Measurements from ENCODE around the gene CAMTA1. TPM values are rescaled to one million over a fixed set of nuclear protein-coding genes. Genes with fewer than 3 reads are reported as not detected.

CAMTA1 gene
- total RNA-seq, 1 donor from 2014 or later: 77.6 TPM

DNA sequence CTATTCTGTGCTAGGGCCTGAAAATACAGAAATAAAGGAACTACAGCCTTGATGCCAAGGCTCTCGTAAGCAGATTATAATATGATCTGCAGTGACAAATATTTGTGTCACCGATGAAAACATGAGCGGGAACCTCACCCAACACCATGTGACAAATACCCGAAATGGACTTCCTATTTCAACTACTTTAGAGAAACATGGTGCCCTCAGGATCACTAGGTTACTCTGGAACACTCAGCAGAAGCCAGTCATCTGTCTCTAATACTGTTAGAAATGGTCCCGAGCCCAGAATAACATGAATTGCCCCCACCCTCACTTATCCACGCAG is 985.4 kb downstream of the CAMTA1 start:
- no peak for TF ChIP-seq EZH2 (IDR thresholded peaks at IDR 0.05; ENCODE audit: insufficient read depth, low read length)
- no peak for TF ChIP-seq CTCF (IDR thresholded peaks at IDR 0.05; ENCODE audit: insufficient read depth, low read depth, low read length)
- Histone ChIP-seq H3K36me3 (ENCODE audit: insufficient read depth, low read length) (peaks cover 11% of the 10 kb centered on the region), H3K4me3 (ENCODE audit: insufficient read depth, low read depth, low read length) (peak overlapping the region; percentile 80), H3K9me3 (ENCODE audit: insufficient read depth, low read depth, low read length) (no peaks in the 10 kb centered on the region), H3K27ac (ENCODE audit: low read depth, low read length) (peak overlapping the region; percentile 67), H3K4me1 (ENCODE audit: insufficient read depth, low read length) (peaks cover 12% of the 10 kb centered on the region), H3K4me2 (ENCODE audit: low read length) (peak overlapping the region; percentile 97), H3K9ac (ENCODE audit: low read length) (peak overlapping the region; percentile 91), H2AFZ (ENCODE audit: low read depth, low read length) (peak overlapping the region; percentile 99), H4K20me1 (ENCODE audit: insufficient read depth, low read length) (peaks cover 15% of the 10 kb centered on the region), H3K27me3 (ENCODE audit: insufficient read depth, low read length) (no peaks in the 10 kb centered on the region), H3K79me2 (ENCODE audit: insufficient read depth, low read length) (peaks cover 42% of the 10 kb centered on the region)
- no peaks in the 10 kb centered on the region for H3K27me3 Mint-ChIP-seq (ENCODE audit: low read depth, unreplicated experiment)
- H3K4me3 Mint-ChIP-seq (ENCODE audit: unreplicated experiment): peak overlapping the region; percentile 85
- H3K4me1 Mint-ChIP-seq (ENCODE audit: low read depth, unreplicated experiment): peaks cover 18% of the 10 kb centered on the region
- FAIRE-seq (peak; percentile 26), DNase-seq (ENCODE audit: low read depth) (no peak)
- peak overlapping the region; percentile 21 for H3K27ac Mint-ChIP-seq (ENCODE audit: unreplicated experiment)
- H3K36me3 Mint-ChIP-seq (ENCODE audit: low read depth, unreplicated experiment): peaks cover 8% of the 10 kb centered on the region
- no peaks in the 10 kb centered on the region for H3K9me3 Mint-ChIP-seq (ENCODE audit: unreplicated experiment)

DNA sequence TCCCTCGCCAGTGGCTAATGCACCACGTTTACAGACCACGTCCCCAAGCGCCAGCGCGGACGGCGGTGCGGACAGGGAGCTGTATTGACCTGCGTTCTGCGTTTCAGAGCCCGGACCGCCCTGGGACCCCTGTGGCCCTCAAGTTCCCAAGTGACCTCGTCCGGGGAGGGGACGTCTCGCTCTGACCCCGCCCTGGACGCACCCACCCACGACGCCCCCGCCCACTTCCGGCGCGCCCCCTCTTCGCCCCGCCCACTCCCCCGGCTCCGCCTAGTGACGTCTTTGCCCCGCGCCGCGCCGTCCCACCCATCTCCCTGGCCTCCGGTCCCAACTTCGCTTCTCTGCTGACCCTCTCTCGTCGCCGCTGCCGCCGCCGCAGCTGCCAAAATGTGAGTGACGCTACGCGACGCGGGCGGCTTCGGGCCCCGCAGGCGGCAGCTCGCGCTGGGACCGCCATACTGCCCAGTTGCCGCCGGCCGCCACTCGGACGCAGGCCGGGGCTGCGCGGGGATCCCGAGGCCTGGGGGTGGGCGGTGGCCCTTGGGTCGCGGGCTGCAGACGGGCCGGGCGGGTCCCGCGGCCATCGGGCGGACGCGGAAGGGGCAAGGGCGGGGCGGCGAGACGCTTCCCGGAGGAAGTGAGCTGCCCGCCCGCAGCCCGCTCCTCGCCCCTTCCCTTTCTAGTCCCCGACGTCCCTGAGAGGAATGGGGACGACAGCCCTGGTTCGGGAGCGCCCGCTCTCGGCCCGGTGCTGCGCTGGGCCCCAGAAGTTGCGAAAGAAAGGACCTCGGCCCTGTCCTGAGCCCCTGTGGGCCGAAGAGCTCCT is 986.0 kb downstream of the CAMTA1 start, which contains the start of gene VAMP3:
Gene VAMP3 (plus strand): TSS at position 300 of the 826 bp plus-strand sequence. CDS start 88 bp downstream, at position 388.
- peak within 1 kb of the TSS; percentile 80 for H3K4me3 ChIP-seq (ENCODE audit: insufficient read depth, low read depth, low read length)
- H3K9ac ChIP-seq (ENCODE audit: low read length): peak within 1 kb of the TSS; percentile 91
- H3K27me3 ChIP-seq (ENCODE audit: insufficient read depth, low read length): no peaks in the 10 kb centered on the region
- peaks cover 48% of the 10 kb centered on the region for H3K79me2 ChIP-seq (ENCODE audit: insufficient read depth, low read length)
- DNase-seq (ENCODE audit: low read depth): peak; percentile 44
- peak within 1 kb of the TSS; percentile 99 for H2AFZ ChIP-seq (ENCODE audit: low read depth, low read length)
- FAIRE-seq: no peak
- H3K4me1 ChIP-seq (ENCODE audit: insufficient read depth, low read length): peaks cover 12% of the 10 kb centered on the region
- Mint-ChIP-seq H3K4me1 (ENCODE audit: low read depth, unreplicated experiment) (peaks cover 18% of the 10 kb centered on the region), H3K36me3 (ENCODE audit: low read depth, unreplicated experiment) (peaks cover 8% of the 10 kb centered on the region), H3K4me3 (ENCODE audit: unreplicated experiment) (peak within 1 kb of the TSS; percentile 98), H3K9me3 (ENCODE audit: unreplicated experiment) (no peaks in the 10 kb centered on the region), H3K27ac (ENCODE audit: unreplicated experiment) (peak within 1 kb of the TSS; percentile 86), H3K27me3 (ENCODE audit: low read depth, unreplicated experiment) (no peaks in the 10 kb centered on the region)
- no peak for TF ChIP-seq CTCF (IDR thresholded peaks at IDR 0.05; ENCODE audit: insufficient read depth, low read depth, low read length)
- TF ChIP-seq EZH2 (IDR thresholded peaks at IDR 0.05; ENCODE audit: insufficient read depth, low read length): no peak
- H3K9me3 ChIP-seq (ENCODE audit: insufficient read depth, low read depth, low read length): no peaks in the 10 kb centered on the region
- peak within 1 kb of the TSS; percentile 97 for H3K4me2 ChIP-seq (ENCODE audit: low read length)
- peaks cover 11% of the 10 kb centered on the region for H3K36me3 ChIP-seq (ENCODE audit: insufficient read depth, low read length)
- H3K27ac ChIP-seq (ENCODE audit: low read depth, low read length): peak within 1 kb of the TSS; percentile 74
- H4K20me1 ChIP-seq (ENCODE audit: insufficient read depth, low read length): peaks cover 20% of the 10 kb centered on the region

Data from astrocyte (in vitro differentiated cells and primary cell).